ENCODE measurements around the gene TESK2. TPM values are rescaled to one million over a fixed set of nuclear protein-coding genes. Genes with fewer than 3 reads are reported as not detected.

Gene TESK2
- total and polyA plus RNA-seq, 2 of the 8 experiments (the other 6 are each of a cell fraction or from before 2014, with no cell fraction given): 10.8 to 12.6 TPM

- H2BK12ac ChIP-seq (ENCODE audit: low read depth, low read length): no peak overlapping the region
- H3K9me3 ChIP-seq (ENCODE audit: insufficient read depth in 2 of 2, low read depth in 1 of 2, low read length in 1 of 2): no peaks in the 10 kb centered on the region
- no peak for FAIRE-seq
- DNase-seq (ENCODE audit: low read depth in 1 of 2, low spot score in 2 of 2): no peak
- H2AFZ ChIP-seq (ENCODE audit: low read length): no peak overlapping the region
- H3K23ac ChIP-seq (ENCODE audit: insufficient read length): no peak overlapping the region
- no peak overlapping the region for H2AK5ac ChIP-seq (ENCODE audit: low read depth, low read length)
- no peaks in the 10 kb centered on the region for H3K27me3 ChIP-seq (replicated peaks in 1 of 4; ENCODE audit: control insufficient read depth in 3 of 4, extremely low read depth in 1 of 4, insufficient read depth in 3 of 4, low read length in 3 of 4)
- ChIA-PET POLR2A (ENCODE audit: partially characterized antibody) (interaction anchor here (0.6 to 0.7 kb wide), 2 partner anchors 33 to 204 kb away, joined by 3 to 5 read pairs; partner anchors contain the start of genes MUTYH and TOE1), CTCF (ENCODE audit: partially characterized antibody) (interaction anchor here (0.9 to 2.1 kb wide), 3 partner anchors 13 to 359 kb away, joined by 3 to 18 read pairs (median 3); no protein-coding TSS in a partner anchor)
- H3K4me1 ChIP-seq (replicated peaks in 1 of 4; ENCODE audit: control insufficient read depth in 3 of 4, insufficient read depth in 4 of 4, low read length in 3 of 4): no peaks in the 10 kb centered on the region
- H2BK15ac ChIP-seq (ENCODE audit: low read length): no peak overlapping the region
- H3K4me3 ChIP-seq (ENCODE audit: extremely low read depth in 1 of 4, insufficient read depth in 2 of 4, low read depth in 3 of 4, low read length in 4 of 4): no peak overlapping the region
- no peaks in the 10 kb centered on the region for H3K23me2 ChIP-seq (ENCODE audit: low read depth, low read length)
- H4K5ac ChIP-seq (ENCODE audit: insufficient read length, low read depth, low read length): no peak overlapping the region
- no peak overlapping the region for H4K8ac ChIP-seq (ENCODE audit: extremely low read depth, insufficient read depth, low read length)
- H2BK5ac ChIP-seq (ENCODE audit: low read depth, low read length): no peak overlapping the region
- no peak overlapping the region for H3K14ac ChIP-seq (ENCODE audit: insufficient read length)
- no peak overlapping the region for H3K9ac ChIP-seq (replicated peaks in 1 of 4; ENCODE audit: extremely low read depth in 1 of 4, low read depth in 3 of 4, low read length in 3 of 4)
- H4K20me1 ChIP-seq (replicated peaks in 1 of 2; ENCODE audit: control insufficient read depth in 1 of 2, insufficient read depth in 2 of 2, low read length in 2 of 2): no peaks in the 10 kb centered on the region
- H3K4ac ChIP-seq (replicated peaks; ENCODE audit: insufficient read length, low read depth, low read length): no peak overlapping the region
- no peaks in the 10 kb centered on the region for H3K79me1 ChIP-seq (ENCODE audit: low read depth, low read length)
- no peak overlapping the region for H2BK120ac ChIP-seq (replicated peaks; ENCODE audit: low read depth, low read length)
- no peak overlapping the region for H3K4me2 ChIP-seq (ENCODE audit: insufficient read depth in 1 of 2, low read depth in 2 of 2, low read length in 2 of 2)
- TF ChIP-seq BACH1 (IDR thresholded peaks at IDR 0.05; ENCODE audit: low read length) (no peak), HDAC6 (IDR thresholded peaks at IDR 0.05; ENCODE audit: low read depth, low read length) (no peak), KDM5A (IDR thresholded peaks at IDR 0.05; ENCODE audit: low read length) (no peak), SAP30 (IDR thresholded peaks at IDR 0.05; ENCODE audit: insufficient read depth, insufficient replicate concordance, low read length) (no peak), POLR2AphosphoS5 (IDR thresholded peaks at IDR 0.05; ENCODE audit: low read depth, low read length) (no peak), TBP (IDR thresholded peaks at IDR 0.05; ENCODE audit: low read depth, low read length) (no peak), JUND (IDR thresholded peaks at IDR 0.05; ENCODE audit: low read length) (no peak), TEAD4 (IDR thresholded peaks at IDR 0.05; ENCODE audit: low read depth, low read length) (no peak), CHD2 (IDR thresholded peaks at IDR 0.05; ENCODE audit: low read length) (no peak), HDAC2 (IDR thresholded peaks at IDR 0.05; ENCODE audit: borderline replicate concordance in 1 of 2, low read depth in 2 of 2, low read length in 2 of 2) (no peak), ASH2L (IDR thresholded peaks at IDR 0.05; ENCODE audit: low read length) (no peak), ATF3 (IDR thresholded peaks at IDR 0.05; ENCODE audit: insufficient read depth, low read depth, low read length) (no peak)
- no peak overlapping the region for H3K56ac ChIP-seq (replicated peaks; ENCODE audit: insufficient read length, low read depth, low read length)
- no peaks in the 10 kb centered on the region for H3K36me3 ChIP-seq (ENCODE audit: control insufficient read depth in 2 of 4, insufficient read depth in 4 of 4, low read length in 3 of 4)
- H2BK20ac ChIP-seq (ENCODE audit: low read length): no peak overlapping the region
- no peak overlapping the region for H3K27ac ChIP-seq (ENCODE audit: low read depth, low read length)
- no peak overlapping the region for H3K18ac ChIP-seq (ENCODE audit: extremely low read depth, low read length)
- H4K91ac ChIP-seq (replicated peaks; ENCODE audit: insufficient read length, low read length): no peak overlapping the region
- no peaks in the 10 kb centered on the region for H3K79me2 ChIP-seq (ENCODE audit: control insufficient read depth in 1 of 2, insufficient read depth in 2 of 2, low read length in 2 of 2)
Observed at GRCh38 chr1:45373573-45373972, 117.4 kb downstream of the TESK2 start.
